ENCODE results near the gene DRG2. TPM values are rescaled to one million over a fixed set of nuclear protein-coding genes. Genes with fewer than 3 reads are reported as not detected.
A peak's percentile ranks its signal among the peaks of the same experiment; 100 is the strongest.

The DRG2 gene
- total and polyA plus RNA-seq, 5 donors: 20.1 to 22.3 (median 21.7) TPM

DNA sequence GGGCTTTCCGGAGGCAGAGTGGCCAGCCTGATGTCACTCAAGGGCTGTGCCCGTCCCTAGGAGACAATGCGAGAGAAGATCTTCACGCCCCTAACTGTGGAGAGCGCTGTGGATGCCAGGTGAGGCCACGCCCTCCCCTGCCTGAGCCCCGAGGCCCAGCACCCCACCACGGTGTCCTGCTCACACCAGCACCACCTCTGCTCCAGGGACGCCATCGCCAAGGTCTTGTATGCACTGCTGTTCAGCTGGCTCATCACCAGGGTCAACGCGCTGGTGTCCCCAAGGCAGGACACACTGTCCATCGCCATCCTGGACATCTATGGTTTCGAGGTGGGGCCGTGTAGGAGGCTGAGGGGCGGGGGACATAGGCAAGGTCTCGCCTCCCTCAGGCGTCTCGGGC, 48.6 kb downstream of the DRG2 start:
- ATAC-seq (no peak), DNase-seq (peak in 1 of 3 donors; percentile 45)
- Histone ChIP-seq H3K27ac (ENCODE audit: low read length) (no peak overlapping the region), H3K4me1 (ENCODE audit: control insufficient read depth, insufficient read depth, low read length) (no peaks in the 10 kb centered on the region), H3K27me3 (ENCODE audit: control insufficient read depth, insufficient read depth) (no peaks in the 10 kb centered on the region), H3K9me3 (ENCODE audit: control insufficient read depth, low read length) (no peaks in the 10 kb centered on the region), H3K4me3 (ENCODE audit: low read length) (no peak overlapping the region)
- WGBS: 80% methylated on average over 19 of the region's 19 CpGs
- intact Hi-C loops (cut with DNase I): no loop called here

DNA sequence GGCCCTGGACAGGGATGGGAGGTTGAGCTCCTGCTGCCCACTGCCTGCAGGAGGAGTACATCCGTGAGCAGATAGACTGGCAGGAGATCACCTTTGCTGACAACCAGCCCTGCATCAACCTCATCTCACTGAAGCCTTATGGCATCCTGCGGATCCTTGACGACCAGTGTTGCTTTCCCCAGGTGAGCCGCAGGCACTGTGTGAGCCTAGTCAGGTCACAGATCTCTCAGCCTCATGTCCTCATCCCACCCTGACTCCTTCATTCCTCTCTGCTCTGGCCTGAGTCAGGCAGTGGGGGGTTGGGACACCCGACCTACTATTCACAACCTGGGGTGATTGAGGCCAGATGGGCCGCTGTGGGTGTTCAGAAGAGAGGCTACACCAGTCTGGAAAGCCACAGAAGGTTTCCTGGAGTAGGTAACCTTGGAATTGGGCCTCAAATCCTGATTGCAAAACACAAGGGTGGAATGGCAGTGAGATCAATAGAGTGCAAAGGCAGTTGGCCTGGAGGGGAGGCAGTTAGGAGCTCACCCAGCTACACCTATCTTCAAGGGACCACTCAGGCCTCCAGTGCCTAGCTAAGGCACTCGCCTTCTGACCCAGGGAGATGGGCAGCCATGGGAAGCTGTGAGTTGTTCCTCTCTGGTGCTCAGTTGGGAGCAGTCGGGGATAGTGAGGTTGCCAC, 50.5 kb downstream of the DRG2 start:
- ATAC-seq: no peak
- H3K4me1 ChIP-seq (ENCODE audit: control insufficient read depth, insufficient read depth, low read length): no peaks in the 10 kb centered on the region
- WGBS: 86% methylated on average over 8 of the region's 8 CpGs
- no peak overlapping the region for H3K4me3 ChIP-seq (ENCODE audit: low read length)
- no peaks in the 10 kb centered on the region for H3K27me3 ChIP-seq (ENCODE audit: control insufficient read depth, insufficient read depth)
- intact Hi-C loops (cut with DNase I): no loop called here
- DNase-seq: peak in 1 of 3 donors; percentile 14
- H3K9me3 ChIP-seq (ENCODE audit: control insufficient read depth, low read length): no peaks in the 10 kb centered on the region
- no peak overlapping the region for H3K27ac ChIP-seq (ENCODE audit: low read length)

DNA sequence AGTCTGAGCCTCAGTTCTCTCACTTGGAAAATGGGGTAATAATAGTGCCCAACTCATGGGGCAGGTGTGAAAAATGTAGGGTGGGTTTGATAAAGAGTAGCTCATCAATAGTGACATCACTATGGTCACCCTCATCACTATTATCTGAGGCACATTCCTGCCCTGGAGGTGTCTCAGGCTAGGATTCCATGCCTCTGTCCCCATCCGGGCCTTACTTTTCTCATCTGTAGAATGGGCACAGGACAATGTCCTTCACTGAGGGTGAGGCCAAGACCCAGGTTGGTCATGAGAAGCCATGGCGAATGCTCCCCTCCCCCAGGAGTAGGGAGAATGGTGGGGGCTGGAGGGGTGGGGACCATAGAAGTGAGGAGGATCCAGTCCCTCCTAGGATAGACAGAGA, 51.3 kb downstream of the DRG2 start:
- H3K27me3 ChIP-seq (ENCODE audit: control insufficient read depth, insufficient read depth): no peaks in the 10 kb centered on the region
- H3K4me1 ChIP-seq (ENCODE audit: control insufficient read depth, insufficient read depth, low read length): no peaks in the 10 kb centered on the region
- WGBS: 97% methylated on average over 2 of the region's 2 CpGs
- H3K27ac ChIP-seq (ENCODE audit: low read length): no peak overlapping the region
- intact Hi-C loops (cut with DNase I): no loop called here
- no peak for DNase-seq
- no peaks in the 10 kb centered on the region for H3K9me3 ChIP-seq (ENCODE audit: control insufficient read depth, low read length)
- ATAC-seq: no peak
- H3K4me3 ChIP-seq (ENCODE audit: low read length): no peak overlapping the region

DNA sequence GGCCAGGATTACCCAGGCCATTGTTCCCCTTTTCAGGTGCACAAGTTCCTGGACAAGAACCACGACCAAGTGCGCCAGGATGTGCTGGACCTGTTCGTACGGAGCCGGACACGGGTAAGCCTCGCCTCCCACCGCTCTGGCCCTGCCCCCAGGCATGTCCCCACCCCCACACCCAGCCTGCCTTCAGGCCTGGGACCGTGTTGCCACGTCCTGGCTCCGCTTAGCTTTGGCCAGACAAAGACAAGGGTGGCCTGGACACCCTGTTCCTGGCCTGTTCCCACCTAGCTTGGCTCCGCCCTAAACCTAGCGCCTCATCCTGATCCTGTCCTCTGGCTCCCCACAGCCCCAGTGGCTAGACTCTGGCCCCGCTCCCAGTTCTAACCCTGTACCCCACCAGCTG, 51.8 kb downstream of the DRG2 start:
- Histone ChIP-seq H3K9me3 (ENCODE audit: control insufficient read depth, low read length) (no peaks in the 10 kb centered on the region), H3K27ac (ENCODE audit: low read length) (no peak overlapping the region), H3K4me3 (ENCODE audit: low read length) (no peak overlapping the region), H3K4me1 (ENCODE audit: control insufficient read depth, insufficient read depth, low read length) (no peaks in the 10 kb centered on the region), H3K27me3 (ENCODE audit: control insufficient read depth, insufficient read depth) (no peaks in the 10 kb centered on the region)
- intact Hi-C loops (cut with DNase I): no loop called here
- WGBS: 77% methylated on average over 14 of the region's 14 CpGs
- ATAC-seq (peak in 1 of 2 donors; percentile 6), DNase-seq (no peak)

DNA sequence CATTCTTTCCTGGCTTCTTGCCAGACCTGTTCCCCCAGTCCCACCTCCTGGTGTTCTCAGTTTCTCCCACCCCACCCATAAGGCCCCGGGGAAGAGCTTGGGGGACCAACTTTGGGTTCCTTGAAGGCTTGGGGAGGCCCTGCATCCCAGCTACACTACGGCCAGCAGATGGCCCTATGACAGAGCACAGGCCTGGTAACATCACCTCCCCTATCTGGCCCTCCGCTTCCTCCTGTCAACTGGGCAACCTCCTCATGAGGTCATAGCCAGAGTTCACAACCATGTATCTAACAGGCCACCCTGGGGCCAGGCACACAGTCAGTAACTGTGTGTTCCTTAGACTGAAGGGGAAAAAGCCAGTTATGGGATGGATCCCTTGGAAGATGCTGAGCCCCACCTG, 52.2 kb downstream of the DRG2 start:
- Histone ChIP-seq H3K4me3 (ENCODE audit: low read length) (no peak overlapping the region), H3K9me3 (ENCODE audit: control insufficient read depth, low read length) (no peaks in the 10 kb centered on the region), H3K27me3 (ENCODE audit: control insufficient read depth, insufficient read depth) (no peaks in the 10 kb centered on the region), H3K27ac (ENCODE audit: low read length) (no peak overlapping the region), H3K4me1 (ENCODE audit: control insufficient read depth, insufficient read depth, low read length) (no peaks in the 10 kb centered on the region)
- WGBS: 68% methylated on average over 3 of the region's 3 CpGs
- DNase-seq (no peak), ATAC-seq (peak in 1 of 2 donors; percentile 4)
- intact Hi-C loops (cut with DNase I): loop anchor here in 1 of 4 donors (5.0 to 10.0 kb wide), 2 partner anchors 47 to 75 kb away; no protein-coding TSS in a partner anchor

DNA sequence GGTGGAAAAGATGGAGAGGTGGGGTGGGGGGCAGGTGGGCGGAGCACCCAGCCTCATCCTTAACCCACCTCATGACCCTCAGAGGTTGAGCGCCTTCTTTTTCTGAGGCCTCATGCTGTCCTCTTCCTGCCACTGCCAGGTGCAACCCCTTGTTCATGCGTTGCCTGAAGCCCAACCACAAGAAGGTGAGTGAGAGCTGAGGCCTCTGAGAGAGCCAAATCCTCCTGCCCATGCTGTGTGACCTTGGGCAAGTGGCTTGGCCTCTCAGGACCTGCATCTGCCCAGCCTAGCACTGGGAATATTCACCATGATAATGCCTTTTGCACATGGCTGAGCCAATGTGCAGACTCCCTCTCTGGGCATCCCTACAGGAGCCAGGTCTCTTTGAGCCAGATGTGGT, 52.9 kb downstream of the DRG2 start:
- DNase-seq (no peak), ATAC-seq (no peak)
- no peaks in the 10 kb centered on the region for H3K27me3 ChIP-seq (ENCODE audit: control insufficient read depth, insufficient read depth)
- no peaks in the 10 kb centered on the region for H3K4me1 ChIP-seq (ENCODE audit: control insufficient read depth, insufficient read depth, low read length)
- H3K9me3 ChIP-seq (ENCODE audit: control insufficient read depth, low read length): no peaks in the 10 kb centered on the region
- intact Hi-C loops (cut with DNase I): loop anchor here in 1 of 4 donors (5.0 to 10.0 kb wide), 2 partner anchors 47 to 74 kb away; no protein-coding TSS in a partner anchor
- H3K27ac ChIP-seq (ENCODE audit: low read length): no peak overlapping the region
- H3K4me3 ChIP-seq (ENCODE audit: low read length): no peak overlapping the region
- 86% methylated on average over 3 of the region's 3 CpGs for WGBS

DNA sequence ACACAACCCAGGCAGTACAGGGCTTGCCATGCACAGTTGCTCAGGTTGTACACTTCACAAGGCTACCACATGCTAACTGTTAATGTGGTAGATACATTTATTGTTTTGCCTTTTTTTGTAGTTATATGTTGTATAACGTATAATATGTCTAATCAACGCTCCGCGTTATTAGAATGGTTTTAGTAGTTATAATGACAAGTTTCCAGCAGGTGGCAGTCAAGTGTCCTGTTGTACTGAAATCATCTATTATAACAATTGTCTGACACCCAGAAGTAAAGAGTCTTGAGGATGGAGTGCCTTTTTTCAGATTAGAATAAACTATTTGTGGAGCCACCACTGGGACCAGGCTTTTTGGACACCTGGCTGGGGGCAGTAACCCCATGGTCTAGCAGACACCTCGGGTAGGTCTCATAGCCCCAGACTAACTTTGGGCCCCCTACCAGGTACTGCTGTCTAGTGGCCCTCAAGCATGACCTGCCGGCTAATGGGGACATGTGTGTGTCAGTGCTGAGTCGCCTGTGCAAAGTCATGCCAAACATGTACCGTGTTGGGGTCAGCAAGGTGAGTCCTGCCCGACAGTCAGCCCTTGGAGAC, 53.6 kb downstream of the DRG2 start:
- ATAC-seq (peak in 1 of 2 donors; percentile 14), DNase-seq (peak in 1 of 3 donors; percentile 35)
- Histone ChIP-seq H3K4me1 (ENCODE audit: control insufficient read depth, insufficient read depth, low read length) (no peaks in the 10 kb centered on the region), H3K4me3 (ENCODE audit: low read length) (no peak overlapping the region), H3K9me3 (ENCODE audit: control insufficient read depth, low read length) (no peaks in the 10 kb centered on the region), H3K27ac (ENCODE audit: low read length) (no peak overlapping the region), H3K27me3 (ENCODE audit: control insufficient read depth, insufficient read depth) (no peaks in the 10 kb centered on the region)
- intact Hi-C loops (cut with DNase I): loop anchor here in 1 of 4 donors (5.0 to 10.0 kb wide), 2 partner anchors 46 to 73 kb away; no protein-coding TSS in a partner anchor
- WGBS: 28% methylated on average over 9 of the region's 9 CpGs

DNA sequence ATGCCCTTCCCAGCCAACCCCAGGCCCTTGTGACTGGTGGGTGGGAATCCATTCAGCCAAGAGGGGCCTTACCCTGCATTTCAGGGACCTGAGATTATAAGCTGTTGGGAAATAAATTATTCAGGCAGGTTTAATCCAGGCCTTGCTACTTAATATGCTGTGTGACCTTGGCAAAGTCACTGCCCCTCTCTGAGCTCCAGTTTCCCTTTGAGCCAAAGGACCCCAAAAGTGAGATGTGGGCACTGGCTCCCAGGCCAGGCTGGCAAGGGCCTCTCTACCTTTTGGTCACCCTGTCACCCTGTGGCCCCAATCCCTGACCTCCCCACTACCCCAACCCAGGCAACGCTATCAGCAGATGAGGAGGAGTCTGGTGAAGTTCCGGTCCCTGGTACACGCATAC, 54.7 kb downstream of the DRG2 start:
- WGBS: 87% methylated on average over 3 of the region's 3 CpGs
- intact Hi-C loops (cut with DNase I): loop anchor here in 1 of 4 donors (5.0 to 10.0 kb wide), 2 partner anchors 45 to 72 kb away; no protein-coding TSS in a partner anchor

DNA sequence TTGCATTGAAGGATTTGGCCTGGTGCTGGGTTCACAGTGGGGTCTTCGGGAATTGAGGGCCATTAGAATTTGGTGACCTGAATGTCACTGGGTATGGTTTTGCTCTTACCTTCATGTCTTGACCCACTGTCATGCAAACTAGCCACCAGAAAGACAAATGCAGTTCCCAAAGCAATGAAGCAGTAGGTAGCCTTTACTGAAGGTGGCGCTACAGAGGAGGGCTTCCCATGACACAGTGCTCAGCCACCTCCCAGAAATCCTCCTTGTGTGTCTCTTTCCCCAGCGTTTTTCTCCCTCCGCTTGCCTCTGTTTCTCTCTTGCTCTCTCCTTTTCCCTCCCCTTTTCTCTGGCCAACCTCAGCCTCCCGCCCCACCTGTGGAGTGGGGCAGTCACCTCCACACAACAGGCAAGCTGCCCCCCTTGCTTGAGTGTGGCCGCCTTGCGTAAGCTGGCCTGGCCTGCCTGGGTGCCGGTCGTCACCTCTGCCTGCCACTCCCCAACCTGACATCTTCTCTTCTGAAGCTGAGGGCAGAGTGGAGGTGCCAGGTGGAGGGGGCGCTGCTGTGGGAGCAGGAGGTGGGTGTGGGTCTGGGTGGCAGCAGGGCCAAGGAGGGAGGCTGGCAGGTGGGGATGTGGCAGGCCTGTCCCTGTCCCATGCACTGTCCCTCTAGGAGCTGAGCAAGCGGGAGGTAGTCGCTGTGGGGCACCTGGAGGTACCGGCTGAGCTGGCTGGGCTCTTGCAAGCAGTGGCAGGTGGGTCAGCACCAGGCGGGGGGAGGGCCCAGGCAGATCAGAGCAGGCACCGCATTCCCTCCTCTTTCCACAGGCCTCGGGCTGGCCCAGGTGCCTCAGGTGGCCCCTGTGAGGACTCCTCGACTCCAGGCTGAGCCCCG, 55.5 kb downstream of the DRG2 start:
- no peak overlapping the region for H3K27ac ChIP-seq (ENCODE audit: low read length)
- intact Hi-C loops (cut with DNase I): loop anchor here in 1 of 4 donors (5.0 to 10.0 kb wide), 2 partner anchors 44 to 72 kb away; no protein-coding TSS in a partner anchor
- no peaks in the 10 kb centered on the region for H3K4me1 ChIP-seq (ENCODE audit: control insufficient read depth, insufficient read depth, low read length)
- 77% methylated on average over 18 of the region's 18 CpGs for WGBS
- no peaks in the 10 kb centered on the region for H3K27me3 ChIP-seq (ENCODE audit: control insufficient read depth, insufficient read depth)
- no peak for ATAC-seq
- H3K4me3 ChIP-seq (ENCODE audit: low read length): no peak overlapping the region
- peak in 1 of 3 donors; percentile 47 for DNase-seq
- no peaks in the 10 kb centered on the region for H3K9me3 ChIP-seq (ENCODE audit: control insufficient read depth, low read length)

More for the DNA sequence above, 54.7 kb downstream of the DRG2 start:
- no peaks in the 10 kb centered on the region for H3K27me3 ChIP-seq (ENCODE audit: control insufficient read depth, insufficient read depth)
- no peaks in the 10 kb centered on the region for H3K4me1 ChIP-seq (ENCODE audit: control insufficient read depth, insufficient read depth, low read length)
- H3K9me3 ChIP-seq (ENCODE audit: control insufficient read depth, low read length): no peaks in the 10 kb centered on the region
- ATAC-seq: no peak
- H3K4me3 ChIP-seq (ENCODE audit: low read length): no peak overlapping the region
- H3K27ac ChIP-seq (ENCODE audit: low read length): no peak overlapping the region
- peak in 1 of 3 donors; percentile 20 for DNase-seq

DNA sequence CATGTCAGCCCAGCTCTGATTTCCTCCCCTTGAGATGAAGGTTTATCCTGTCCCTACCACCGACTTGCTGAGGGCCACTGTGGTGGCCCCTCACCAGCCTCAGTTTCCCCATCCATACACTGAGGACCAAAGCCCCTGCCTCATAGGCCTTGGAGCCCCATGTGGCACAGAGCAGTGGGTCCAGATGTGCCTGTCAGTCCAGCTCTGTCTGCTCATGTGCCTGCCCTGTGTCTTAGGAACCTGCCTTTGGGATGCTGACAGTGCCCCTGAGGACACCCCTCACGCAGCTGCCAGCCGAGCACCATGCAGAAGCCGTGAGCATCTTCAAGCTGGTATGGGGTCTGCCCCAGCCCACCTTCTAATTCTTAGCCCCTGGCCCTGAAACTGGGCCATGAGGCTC, 56.5 kb downstream of the DRG2 start:
- DNase-seq (peak in 1 of 3 donors; percentile 33), ATAC-seq (no peak)
- 80% methylated on average over 4 of the region's 4 CpGs for WGBS
- H3K9me3 ChIP-seq (ENCODE audit: control insufficient read depth, low read length): no peaks in the 10 kb centered on the region
- H3K27ac ChIP-seq (ENCODE audit: low read length): no peak overlapping the region
- no peak overlapping the region for H3K4me3 ChIP-seq (ENCODE audit: low read length)
- no peaks in the 10 kb centered on the region for H3K27me3 ChIP-seq (ENCODE audit: control insufficient read depth, insufficient read depth)
- H3K4me1 ChIP-seq (ENCODE audit: control insufficient read depth, insufficient read depth, low read length): no peaks in the 10 kb centered on the region
- intact Hi-C loops (cut with DNase I): loop anchor here in 1 of 4 donors (5.0 to 10.0 kb wide), 2 partner anchors 43 to 71 kb away; no protein-coding TSS in a partner anchor

Data from right cardiac atrium (tissue), 5 donors.